Endothelial cell (in vitro differentiated cells): Measurements from ENCODE around the gene STK32C. TPM values are rescaled to one million over a fixed set of nuclear protein-coding genes. Genes with fewer than 3 reads are reported as not detected.

Experiments used
- DNase-seq: peaks from one replicate; pipeline ENCODE4 v3.0.0; 2021; ENCODE audit warnings: low spot score
- H3K27ac Mint-ChIP-seq: one replicate; pipeline ENCODE4 v1.8.0; 2021; ENCODE audit warnings: mixed read lengths, inconsistent platforms; ENCODE audit not compliant: unreplicated experiment
- H3K27me3 Mint-ChIP-seq: one replicate; pipeline ENCODE4 v1.8.0; 2021; ENCODE audit warnings: mild to moderate bottlenecking, moderate library complexity, mixed read lengths, inconsistent platforms; ENCODE audit not compliant: unreplicated experiment
- H3K36me3 Mint-ChIP-seq: one replicate; pipeline ENCODE4 v1.8.0; 2021; ENCODE audit warnings: mild to moderate bottlenecking, low read depth, mixed read lengths, inconsistent platforms; ENCODE audit not compliant: unreplicated experiment
- H3K4me1 Mint-ChIP-seq: one replicate; pipeline ENCODE4 v1.8.0; 2021; ENCODE audit warnings: mild to moderate bottlenecking, mixed read lengths, inconsistent platforms; ENCODE audit not compliant: unreplicated experiment
- H3K4me3 Mint-ChIP-seq: one replicate; pipeline ENCODE4 v1.8.0; 2021; ENCODE audit warnings: mild to moderate bottlenecking, mixed read lengths, inconsistent platforms; ENCODE audit not compliant: unreplicated experiment
- H3K9me3 Mint-ChIP-seq: one replicate; pipeline ENCODE4 v1.8.0; 2021; ENCODE audit warnings: mixed read lengths, inconsistent platforms; ENCODE audit not compliant: unreplicated experiment
- CTCF ChIP-seq: fragments of 200-600 bp; sonication (generic); IDR thresholded peaks from one replicate; pipeline ENCODE4 v1.5.0; 2021; ENCODE audit warnings: antibody characterized with exemption; ENCODE audit not compliant: unreplicated experiment
- total RNA-seq: library from RNA; stranded (reverse); fragmentation: NEBNext Ultra II Directional; extraction: Animal tissue kit (Norgen Biotek cat#: 25700); gene quantifications from one replicate; pipeline ENCODE4 v1.2.1, GENCODE V29; 2021; ENCODE audit not compliant: unreplicated experiment

The STK32C gene
- total RNA-seq, 1 donor from 2014 or later = 12.6 TPM

DNA sequence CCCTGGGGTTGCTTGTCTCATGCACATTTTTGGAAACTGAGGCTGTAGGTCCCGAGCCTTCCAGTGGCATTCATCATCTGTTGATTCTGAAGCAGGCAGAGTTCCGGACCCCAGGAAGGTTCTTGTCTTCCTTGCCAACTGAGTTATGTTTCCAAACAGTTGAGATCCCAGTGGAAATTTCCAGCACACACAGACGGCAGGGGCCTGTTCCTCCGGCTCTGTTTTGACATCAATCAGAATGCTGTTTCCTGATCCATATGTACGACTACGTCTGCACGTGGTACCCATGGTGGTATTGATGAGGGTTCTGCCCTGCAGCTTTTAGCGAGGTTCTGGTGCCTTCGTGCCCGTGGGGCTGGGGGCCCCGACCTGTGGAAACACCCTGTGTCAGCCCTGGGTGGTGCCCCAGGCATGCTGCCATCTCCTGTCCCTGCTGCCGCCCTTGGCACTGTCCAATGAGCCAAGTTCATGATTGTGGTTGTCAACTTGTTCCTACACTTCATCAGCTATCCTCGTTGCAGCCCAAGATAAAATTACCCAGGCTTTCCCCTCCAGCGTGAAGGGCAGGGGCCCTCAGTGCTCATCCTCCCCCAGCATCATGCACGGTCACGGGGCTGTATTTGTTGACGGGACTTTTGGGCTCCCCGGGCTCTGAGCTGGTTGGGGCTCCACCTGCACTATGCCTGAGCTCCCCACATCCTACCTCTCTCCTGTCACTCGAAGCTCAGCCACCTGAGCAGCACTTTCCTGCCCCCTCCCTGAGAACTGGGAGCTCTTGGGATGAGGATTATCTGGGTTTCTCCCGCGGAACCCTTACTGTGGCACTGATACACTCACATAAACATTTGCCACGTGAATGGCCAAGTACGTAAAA is 128.8 kb downstream of the STK32C start:
- Mint-ChIP-seq H3K27ac (no peak overlapping the region), H3K4me3 (no peak overlapping the region), H3K4me1 (peaks cover 2% of the 10 kb centered on the region), H3K9me3 (no peaks in the 10 kb centered on the region), H3K36me3 (no peaks in the 10 kb centered on the region), H3K27me3 (peaks cover 30% of the 10 kb centered on the region)
- no peak for TF ChIP-seq CTCF
- DNase-seq = no peak

GRCh38 chr10:132178046-132178445 is 129.7 kb downstream of the STK32C start:
- Mint-ChIP-seq H3K4me1 (peaks cover 2% of the 10 kb centered on the region), H3K27me3 (peaks cover 34% of the 10 kb centered on the region), H3K36me3 (peaks cover 4% of the 10 kb centered on the region), H3K9me3 (peaks cover 3% of the 10 kb centered on the region), H3K4me3 (no peak overlapping the region), H3K27ac (no peak overlapping the region)
- no peak for TF ChIP-seq CTCF
- DNase-seq = no peak

GRCh38 chr10:132176623-132177500 is 130.9 kb downstream of the STK32C start:
- Mint-ChIP-seq H3K36me3 (peaks cover 4% of the 10 kb centered on the region), H3K4me3 (no peak overlapping the region), H3K4me1 (peaks cover 2% of the 10 kb centered on the region), H3K27me3 (peaks cover 34% of the 10 kb centered on the region), H3K27ac (no peak overlapping the region), H3K9me3 (peaks cover 3% of the 10 kb centered on the region)
- no peak for TF ChIP-seq CTCF
- no peak for DNase-seq

GRCh38 chr10:132175907-132176581 is 131.7 kb downstream of the STK32C start:
- no peak for TF ChIP-seq CTCF
- H3K9me3 Mint-ChIP-seq = peaks cover 3% of the 10 kb centered on the region
- peaks cover 4% of the 10 kb centered on the region for H3K36me3 Mint-ChIP-seq
- DNase-seq = no peak
- H3K27ac Mint-ChIP-seq = no peak overlapping the region
- peaks cover 2% of the 10 kb centered on the region for H3K4me1 Mint-ChIP-seq
- peaks cover 34% of the 10 kb centered on the region for H3K27me3 Mint-ChIP-seq
- no peak overlapping the region for H3K4me3 Mint-ChIP-seq
